Activated gamma-delta T cell (primary cell): ENCODE data around the gene RHBG.

ENCODE experiments used
- DNase-seq: peaks from one replicate; lab custom pipeline; 2025; lab: John Stamatoyannopoulos, UW

RHBG gene

GRCh38 chr1:156425943-156426342 lies 56.9 kb downstream of the RHBG start:
- no peak for DNase-seq

- DNase-seq, result no peak
These were observed 58.9 kb downstream of the RHBG start for GRCh38 chr1:156427957-156428356.

DNA sequence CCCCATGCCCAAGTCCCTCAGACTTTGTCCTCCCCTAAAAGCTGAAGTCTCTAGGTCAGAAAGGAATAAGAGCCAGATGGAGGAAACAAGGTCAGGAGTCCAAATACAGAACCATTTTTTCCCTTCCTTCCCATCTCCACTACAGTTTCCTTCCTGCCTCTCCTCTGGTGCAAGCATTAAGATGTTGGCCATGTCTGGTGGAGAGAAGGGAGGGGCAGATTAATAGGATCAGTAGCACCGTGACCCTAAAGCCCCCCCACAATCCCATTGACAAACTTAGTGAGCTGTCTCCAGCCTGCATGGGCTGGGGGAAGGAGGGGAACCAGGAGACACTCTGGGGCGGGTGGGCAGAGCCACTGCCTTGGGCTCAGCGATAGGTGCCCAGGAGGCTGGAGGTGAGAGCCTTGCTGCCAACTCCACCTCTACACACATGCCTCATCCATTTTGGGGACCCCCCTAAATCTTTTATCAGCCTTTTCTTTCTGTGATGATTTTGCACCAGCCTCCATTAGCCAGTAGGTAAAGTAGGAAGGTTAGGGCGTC lies 59.8 kb downstream of the RHBG start:
- DNase-seq, result no peak

DNA sequence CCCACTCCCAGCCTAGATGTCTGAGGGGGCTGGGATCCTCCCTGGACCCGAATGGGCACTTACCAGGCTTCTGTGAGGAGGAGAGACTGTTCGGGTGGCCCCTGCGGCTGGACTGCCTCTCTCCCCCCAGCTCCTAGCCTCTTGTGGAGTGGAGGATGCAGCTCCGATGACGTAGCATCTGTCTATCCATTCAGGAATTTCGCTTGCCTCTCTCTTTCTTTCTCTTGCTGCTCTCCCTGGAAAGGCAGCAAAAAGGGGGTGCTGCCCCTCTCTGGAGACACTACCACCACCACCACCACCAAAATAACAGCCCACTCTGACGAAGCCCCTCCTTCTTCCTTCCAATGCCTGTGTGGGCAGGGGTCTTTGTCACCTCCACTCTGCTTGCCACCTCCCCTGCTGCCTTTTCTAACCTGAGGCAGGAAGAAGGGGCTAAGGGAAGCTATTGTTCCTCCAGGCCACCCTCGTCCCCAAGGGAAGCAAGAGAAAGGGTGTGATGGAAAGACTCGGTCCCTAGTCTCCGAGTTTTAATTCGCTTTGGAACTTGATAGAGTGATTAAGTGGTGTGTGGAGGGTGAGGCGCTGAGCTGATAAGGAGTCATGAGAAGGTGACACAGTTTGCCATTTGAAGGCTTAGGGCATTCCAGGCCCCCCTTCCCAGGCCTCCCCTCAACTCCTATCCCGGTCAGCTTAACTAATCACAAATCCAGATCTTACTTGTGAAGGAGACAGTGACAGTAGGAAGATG lies 60.5 kb downstream of the RHBG start:
- no peak for DNase-seq

- DNase-seq, result no peak
These were observed 61.3 kb downstream of the RHBG start for GRCh38 chr1:156430303-156430702.

DNA sequence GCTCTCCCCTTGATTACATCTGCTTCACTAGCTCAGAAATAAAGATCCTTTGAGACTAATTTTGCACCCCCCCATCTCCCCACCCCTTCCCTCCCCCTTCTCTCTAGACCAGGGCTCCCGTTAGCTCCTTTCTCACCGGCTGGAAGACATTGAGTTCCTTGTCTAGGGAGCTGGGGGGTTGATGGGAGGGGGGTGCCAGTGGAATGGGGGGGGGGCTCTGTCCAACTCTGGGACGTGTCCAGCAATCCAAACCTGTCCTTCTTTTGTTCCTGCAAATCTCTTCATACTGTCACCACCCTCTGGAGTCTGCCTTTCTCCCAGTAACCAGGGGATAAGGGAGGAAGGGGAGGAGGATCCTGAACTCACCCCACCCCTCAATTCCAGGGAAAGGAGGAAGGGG lies 61.9 kb downstream of the RHBG start:
- no peak for DNase-seq

GRCh38 chr1:156431366-156431765 lies 62.4 kb downstream of the RHBG start:
- DNase-seq, result no peak

DNA sequence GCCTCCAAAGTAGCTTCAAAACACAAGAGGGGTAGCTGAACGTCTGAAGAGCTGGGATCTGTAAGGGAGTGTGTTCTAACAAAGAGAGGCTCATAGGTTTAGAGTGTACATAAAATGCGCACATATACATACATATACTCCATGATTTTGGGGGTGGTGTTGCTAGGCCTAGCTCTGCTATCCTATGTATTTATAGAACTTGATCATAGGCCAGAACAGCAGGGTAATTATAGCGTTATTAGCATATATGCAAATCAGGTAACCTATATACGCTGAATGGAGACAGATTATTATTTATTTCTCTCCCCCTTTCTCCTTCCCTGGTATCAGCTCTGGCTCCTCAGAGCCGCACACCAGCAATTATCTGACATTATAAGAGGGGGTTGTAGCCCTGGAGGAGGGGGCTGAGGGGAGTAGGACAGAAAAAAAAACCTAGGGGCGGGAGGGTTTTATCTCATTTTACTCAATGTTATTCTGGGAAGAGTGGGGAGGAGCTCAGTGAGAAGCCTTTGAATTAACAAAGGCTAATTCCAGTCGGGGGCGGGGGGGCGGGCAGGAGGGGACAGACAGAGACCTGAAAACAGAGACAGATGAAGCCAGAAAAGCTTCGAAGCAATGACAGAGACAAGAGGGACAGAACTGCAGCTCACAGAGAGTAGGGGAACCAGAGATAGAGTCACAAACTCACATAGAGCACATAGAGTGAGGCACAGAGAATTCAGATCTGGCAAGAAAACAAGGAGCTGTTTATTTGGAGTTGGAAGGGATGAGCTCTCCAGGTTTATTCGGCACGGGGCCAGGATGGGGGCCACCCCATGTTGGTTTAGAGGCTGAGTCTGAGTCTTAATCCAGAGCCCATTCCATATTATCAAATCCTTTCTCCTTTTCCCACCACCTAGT lies 63.0 kb downstream of the RHBG start:
- no peak for DNase-seq

DNA sequence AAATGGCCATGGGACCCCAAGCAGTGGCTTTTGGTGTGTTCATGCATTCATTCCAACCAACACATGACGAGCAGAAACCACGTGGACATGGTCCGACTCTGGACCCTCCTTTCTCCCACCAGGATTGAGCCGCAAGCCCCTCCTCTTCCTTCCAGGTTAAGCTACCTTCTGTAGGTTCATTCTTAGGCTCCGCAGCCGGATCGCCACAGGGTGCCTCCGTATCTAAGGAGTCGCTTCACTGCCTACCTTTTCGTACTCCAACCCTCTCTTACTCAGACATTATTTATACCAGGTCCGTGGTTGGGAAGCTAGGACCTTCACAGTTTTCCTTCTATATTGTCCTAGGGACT lies 63.6 kb downstream of the RHBG start:
- no peak for DNase-seq

- no peak for DNase-seq
These were observed 64.0 kb downstream of the RHBG start for GRCh38 chr1:156433032-156433431.

GRCh38 chr1:156433602-156434001 lies 64.6 kb downstream of the RHBG start:
- DNase-seq, result no peak
